Gastrocnemius medialis (tissue), 4 donors: Measurements from ENCODE around the gene SLC25A5. TPM values are rescaled to one million over a fixed set of nuclear protein-coding genes. Genes with fewer than 3 reads are reported as not detected.

Source experiments
- ATAC-seq, 2 donors: fragments of 150-250 bp; one replicate each; pipeline ENCODE4 v1.9.1; 2016
- DNase-seq, 2 donors: peaks; one replicate each; pipeline ENCODE4 v3.0.0-alpha.2; 2019
- H3K27ac ChIP-seq, 4 donors: fragments of 200-600 bp; sonication (generic); 1 replicate in 1 of 4; 2 replicates in 3 of 4; pipeline ENCODE4 v1.5.1; 2016 to 2018; ENCODE audit warnings: mild to moderate bottlenecking in 2 of 4, moderate library complexity in 1 of 4
- H3K27me3 ChIP-seq, 3 donors: fragments of 200-600 bp; sonication (generic) in 2 of 3; 1 replicate in 1 of 3; 2 replicates in 2 of 3; pipeline versions ENCODE4 v1.5.1 to v1.6.0; 2016 to 2019; ENCODE audit warnings: mild to moderate bottlenecking in 1 of 3, moderate library complexity in 1 of 3
- H3K36me3 ChIP-seq, 2 donors: fragments of 200-600 bp; sonication (generic) in 1 of 2; one replicate each; pipeline ENCODE4 v1.5.1; 2017 to 2018
- H3K4me1 ChIP-seq, 2 donors: fragments of 200-600 bp; sonication (generic) in 1 of 2; one replicate each; pipeline ENCODE4 v1.5.1; 2016 to 2017; ENCODE audit warnings: mild to moderate bottlenecking in 2 of 2
- H3K4me3 ChIP-seq, 4 donors: fragments of 200-600 bp; sonication (generic) in 3 of 4; 1 replicate in 1 of 4; 2 replicates in 3 of 4; pipeline ENCODE4 v1.5.1; 2016 to 2019; ENCODE audit warnings: mild to moderate bottlenecking in 2 of 4
- H3K9me3 ChIP-seq, 3 donors: fragments of 200-600 bp; sonication (generic) in 2 of 3; 1 replicate in 1 of 3; 2 replicates in 2 of 3; pipeline ENCODE4 v1.5.1; 2016 to 2019
- POLR2A ChIP-seq, 2 donors: fragments of 450-650 bp; IDR thresholded peaks; one replicate each; pipeline ENCODE4 v1.6.1; 2017; ENCODE audit warnings: antibody characterized with exemption in 2 of 2, mild to moderate bottlenecking in 2 of 2, moderate library complexity in 2 of 2
- in situ Hi-C, 4 donors: fragments of 200-750 bp; cut with MboI; loops; one replicate each; pipeline versions ENCODE4 v1.15.0 to v1.8.0; 2017; ENCODE audit warnings: low sequenced_read_pairs in 4 of 4
- intact Hi-C: fragments of 100-400 bp; cut with DNase I; formaldehyde crosslinking; loops from one replicate; pipeline ENCODE4 v1.15.1; 2023; ENCODE audit warnings: low total_unique reads
- total RNA-seq, 4 donors: library from RNA; depleted of rRNA; stranded (reverse); fragments of >200 nt; gene quantifications; one replicate each; pipeline versions ENCODE4 v1.1.0 to v1.2.3, GENCODE V29; 2016
- TF ChIP-seq, protein P1 (sequence below), 5 experiments: fragments of 450-650 bp in 3 of 5; fragments of 200-600 bp in 2 of 5; sonication (generic) in 2 of 5; IDR thresholded peaks in 4 of 5; conservative IDR thresholded peaks in 1 of 5; 1 replicate in 4 of 5; 2 replicates in 1 of 5; pipeline ENCODE4 v1.5.1; 2016 to 2019; ENCODE audit warnings: antibody characterized with exemption in 5 of 5, mild to moderate bottlenecking in 3 of 5, moderate library complexity in 3 of 5

Gene SLC25A5
- total RNA-seq, 4 donors from 2014 or later: 38.2 to 65.3 (median 52.2) TPM

DNA sequence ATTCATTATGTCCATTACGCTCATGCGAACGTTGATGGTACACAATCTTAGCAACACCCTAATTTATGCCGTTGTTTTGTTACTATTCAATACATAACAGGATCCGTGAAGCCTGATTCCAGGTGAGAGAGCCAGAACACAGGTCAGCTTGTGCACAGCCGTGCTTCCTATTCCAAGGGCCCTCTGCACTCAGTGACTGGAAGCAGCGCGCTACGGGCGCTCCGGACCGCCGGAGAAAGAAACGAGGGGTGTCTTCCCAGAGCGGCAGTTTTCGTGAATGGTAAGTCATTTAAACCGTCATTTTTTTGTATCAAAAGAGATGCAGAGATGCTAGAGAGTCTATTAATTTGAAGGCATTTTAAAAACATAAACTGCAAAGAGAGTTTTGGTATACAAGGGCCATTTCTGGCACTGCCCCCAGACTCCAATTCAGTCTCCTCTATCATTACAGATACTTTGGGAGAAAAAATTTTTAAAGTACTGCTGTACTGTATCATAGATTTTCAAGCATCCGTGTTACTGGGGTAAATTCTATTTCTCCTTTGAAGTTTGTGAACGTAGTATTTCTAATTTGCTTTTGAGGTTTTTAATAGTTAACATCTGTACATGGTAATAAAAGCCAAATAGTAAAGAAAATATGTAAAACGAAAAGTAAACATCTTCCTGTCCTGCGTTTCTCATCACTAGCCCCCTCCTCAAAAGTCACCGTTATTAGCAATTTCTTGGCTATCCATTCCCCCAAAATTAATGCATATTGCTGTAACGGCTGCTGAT lies 6.6 kb downstream of the SLC25A5 start:
- intact Hi-C loops: no loop called here
- ATAC-seq (no peak), DNase-seq (no peak)
- H3K27me3 ChIP-seq: no peaks in the 10 kb centered on the region
- peaks cover 0 to 16% of the 10 kb centered on the region in 2 donors for H3K36me3 ChIP-seq
- no peak overlapping the region for H3K4me3 ChIP-seq
- no peaks in the 10 kb centered on the region for H3K9me3 ChIP-seq
- in situ Hi-C loops: no loop called here
- H3K4me1 ChIP-seq: peaks cover 1 to 4% of the 10 kb centered on the region in 2 donors
- no peak for TF ChIP-seq POLR2A (IDR thresholded peaks at IDR 0.05)
- TF ChIP-seq, protein P1, sequence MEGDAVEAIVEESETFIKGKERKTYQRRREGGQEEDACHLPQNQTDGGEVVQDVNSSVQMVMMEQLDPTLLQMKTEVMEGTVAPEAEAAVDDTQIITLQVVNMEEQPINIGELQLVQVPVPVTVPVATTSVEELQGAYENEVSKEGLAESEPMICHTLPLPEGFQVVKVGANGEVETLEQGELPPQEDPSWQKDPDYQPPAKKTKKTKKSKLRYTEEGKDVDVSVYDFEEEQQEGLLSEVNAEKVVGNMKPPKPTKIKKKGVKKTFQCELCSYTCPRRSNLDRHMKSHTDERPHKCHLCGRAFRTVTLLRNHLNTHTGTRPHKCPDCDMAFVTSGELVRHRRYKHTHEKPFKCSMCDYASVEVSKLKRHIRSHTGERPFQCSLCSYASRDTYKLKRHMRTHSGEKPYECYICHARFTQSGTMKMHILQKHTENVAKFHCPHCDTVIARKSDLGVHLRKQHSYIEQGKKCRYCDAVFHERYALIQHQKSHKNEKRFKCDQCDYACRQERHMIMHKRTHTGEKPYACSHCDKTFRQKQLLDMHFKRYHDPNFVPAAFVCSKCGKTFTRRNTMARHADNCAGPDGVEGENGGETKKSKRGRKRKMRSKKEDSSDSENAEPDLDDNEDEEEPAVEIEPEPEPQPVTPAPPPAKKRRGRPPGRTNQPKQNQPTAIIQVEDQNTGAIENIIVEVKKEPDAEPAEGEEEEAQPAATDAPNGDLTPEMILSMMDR (IDR thresholded peaks at IDR 0.05 in 4 of 5, conservative IDR thresholded peaks at IDR 0.05 in 1 of 5): no peak
- no peak overlapping the region for H3K27ac ChIP-seq

DNA sequence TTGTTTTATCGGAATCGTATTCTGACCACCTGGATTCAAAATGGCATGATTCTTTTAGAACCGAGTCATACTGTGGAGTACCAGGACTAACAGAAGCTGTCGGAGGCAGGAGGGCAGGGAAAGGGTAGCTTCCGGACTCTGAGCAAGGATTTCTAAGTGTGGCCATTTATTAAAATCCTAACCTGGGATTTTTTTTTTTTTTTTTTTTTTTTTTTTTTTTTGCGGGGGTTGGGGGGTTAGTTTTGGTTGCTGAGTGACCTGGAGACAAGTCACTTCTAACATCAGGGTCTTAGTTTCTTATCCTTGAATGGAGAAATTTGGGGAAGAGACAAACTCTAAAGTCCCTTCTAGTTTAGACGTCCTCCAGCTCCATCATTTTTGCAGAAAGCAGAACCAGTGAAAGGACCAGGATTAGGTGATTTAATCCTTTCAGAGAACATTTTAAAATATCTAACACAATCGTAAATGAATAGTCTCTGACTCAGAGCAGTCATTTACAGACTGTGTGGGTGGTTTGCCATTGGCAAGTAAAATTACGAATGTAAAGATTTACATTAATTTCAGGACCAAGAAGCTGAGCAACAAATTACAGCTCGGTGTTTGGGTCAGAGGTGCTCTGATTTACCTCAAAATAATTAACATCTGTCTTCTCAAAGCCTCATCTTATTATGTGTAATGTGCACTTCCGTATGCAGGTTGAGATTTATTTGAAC lies 7.3 kb downstream of the SLC25A5 start:
- DNase-seq (no peak), ATAC-seq (no peak)
- H3K4me3 ChIP-seq: no peak overlapping the region
- no peak for TF ChIP-seq POLR2A (IDR thresholded peaks at IDR 0.05)
- TF ChIP-seq, protein P1 (IDR thresholded peaks at IDR 0.05 in 4 of 5, conservative IDR thresholded peaks at IDR 0.05 in 1 of 5): no peak
- no peak overlapping the region for H3K27ac ChIP-seq
- in situ Hi-C loops (no loop called here), intact Hi-C loops (no loop called here)
- H3K36me3 ChIP-seq: peaks cover 0 to 10% of the 10 kb centered on the region in 2 donors
- H3K27me3 ChIP-seq: no peaks in the 10 kb centered on the region
- H3K9me3 ChIP-seq: no peaks in the 10 kb centered on the region
- H3K4me1 ChIP-seq: peaks cover 0 to 4% of the 10 kb centered on the region in 2 donors

DNA sequence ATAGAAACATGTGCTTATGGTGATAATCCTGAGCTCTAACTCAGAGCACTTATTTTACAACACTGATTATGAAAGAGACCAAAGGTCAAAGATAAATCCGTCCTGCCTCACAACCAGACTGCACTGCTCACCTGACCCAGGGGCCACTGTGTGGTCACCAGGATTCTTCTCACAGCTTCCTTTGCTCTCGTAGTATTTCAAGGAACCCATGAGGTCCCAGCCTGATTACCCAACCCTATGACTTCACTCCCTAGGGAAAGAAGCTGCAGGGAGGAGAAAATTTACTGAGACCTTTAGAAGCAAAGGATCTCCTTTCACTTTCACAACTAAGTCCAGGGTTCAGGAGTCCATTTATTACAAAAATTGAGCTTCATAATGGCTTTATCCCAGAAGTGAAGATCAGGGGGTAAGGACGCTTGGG lies 9.6 kb downstream of the SLC25A5 start:
- in situ Hi-C loops (no loop called here), intact Hi-C loops (no loop called here)
- TF ChIP-seq POLR2A (IDR thresholded peaks at IDR 0.05): no peak
- TF ChIP-seq, protein P1 (IDR thresholded peaks at IDR 0.05 in 4 of 5, conservative IDR thresholded peaks at IDR 0.05 in 1 of 5): no peak
- Histone ChIP-seq H3K27ac (peak overlapping the region; percentile 71 to 79 (median 73)), H3K4me3 (no peak overlapping the region), H3K27me3 (no peaks in the 10 kb centered on the region), H3K36me3 (no peaks in the 10 kb centered on the region), H3K9me3 (no peaks in the 10 kb centered on the region), H3K4me1 (peaks cover 0 to 4% of the 10 kb centered on the region in 2 donors)
- peak; percentile 39 to 78 for DNase-seq
- ATAC-seq: peak; percentile 76 to 81

DNA sequence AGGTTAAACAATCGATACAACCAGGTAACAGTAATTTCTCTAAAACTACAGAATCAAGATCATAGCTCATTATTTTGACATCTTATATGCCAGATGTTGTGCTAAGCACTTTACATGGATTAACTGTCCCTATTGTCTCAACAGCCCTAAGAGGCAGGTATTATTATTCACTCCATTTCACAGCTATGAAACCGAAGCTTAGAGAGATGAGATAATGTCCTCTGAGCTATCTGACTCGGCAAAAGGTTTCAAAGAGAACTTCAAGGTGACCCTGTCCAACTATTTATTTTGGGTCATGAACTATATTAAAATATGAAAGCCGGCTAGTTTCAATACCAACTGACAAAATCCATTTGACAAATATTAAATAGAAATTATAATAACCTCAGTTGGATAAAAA lies 10.3 kb downstream of the SLC25A5 start:
- Histone ChIP-seq H3K4me3 (no peak overlapping the region), H3K27ac (peak overlapping the region; percentile 71 to 79 (median 73)), H3K4me1 (peaks cover 0 to 4% of the 10 kb centered on the region in 2 donors), H3K36me3 (no peaks in the 10 kb centered on the region), H3K27me3 (no peaks in the 10 kb centered on the region), H3K9me3 (no peaks in the 10 kb centered on the region)
- no peak for TF ChIP-seq POLR2A (IDR thresholded peaks at IDR 0.05)
- TF ChIP-seq, protein P1 (IDR thresholded peaks at IDR 0.05 in 4 of 5, conservative IDR thresholded peaks at IDR 0.05 in 1 of 5): no peak
- ATAC-seq: no peak
- intact Hi-C loops: no loop called here
- DNase-seq: no peak
- in situ Hi-C loops: no loop called here
